HG03135 (cell line): ENCODE measurements around the gene GRAP2.
"Not testable (repeated sequence)": the region's sequence is repeated elsewhere in the genome, so short reads cannot be mapped to it uniquely, and the experiment has no call there.

Experiments
- ATAC-seq: cut with Tn5 transposase; IDR thresholded peaks from one replicate; pipeline ENCODE4 v1.9.1; 2021; ENCODE audit warnings: mild to moderate bottlenecking, moderate library complexity; ENCODE audit not compliant: unreplicated experiment

GRAP2 gene

GRCh38 chr22:39900306-39901227, at the start of gene GRAP2:
GRAP2 (plus strand) TSS chr22:39901084; CDS start chr22:39947107, 46,023 bp downstream.
- ATAC-seq = no peak

- ATAC-seq = no peak
These were observed 49.1 kb upstream of the GRAP2 start for GRCh38 chr22:39851606-39852315.

- ATAC-seq = no peak
These were observed 48.1 kb upstream of the GRAP2 start for GRCh38 chr22:39852799-39853198.

GRCh38 chr22:39856588-39856987, 44.3 kb upstream of the GRAP2 start:
- no peak for ATAC-seq

GRCh38 chr22:39859903-39860588, 40.8 kb upstream of the GRAP2 start:
- ATAC-seq = no peak

GRCh38 chr22:39868741-39869140, 32.1 kb upstream of the GRAP2 start:
- ATAC-seq = no peak

GRCh38 chr22:39869797-39870196, 31.1 kb upstream of the GRAP2 start:
- ATAC-seq = not testable (repeated sequence)

GRCh38 chr22:39871008-39871798, 29.7 kb upstream of the GRAP2 start:
- no peak for ATAC-seq

- no peak for ATAC-seq
These were observed 28.3 kb upstream of the GRAP2 start for GRCh38 chr22:39872548-39872947.

- no peak for ATAC-seq
These were observed 26.9 kb upstream of the GRAP2 start for GRCh38 chr22:39873965-39874364.

- ATAC-seq = not testable (repeated sequence)
These were observed 25.6 kb upstream of the GRAP2 start for GRCh38 chr22:39875176-39875885.

GRCh38 chr22:39877079-39877845, 23.6 kb upstream of the GRAP2 start:
- ATAC-seq = no peak

GRCh38 chr22:39880722-39881121, 20.2 kb upstream of the GRAP2 start:
- ATAC-seq = no peak

- ATAC-seq = no peak
These were observed 17.8 kb upstream of the GRAP2 start for GRCh38 chr22:39883057-39883456.

- ATAC-seq = not testable (repeated sequence)
These were observed 11.0 kb upstream of the GRAP2 start for GRCh38 chr22:39889924-39890323.

GRCh38 chr22:39893526-39893925, 7.4 kb upstream of the GRAP2 start, which contains the start of gene ENTHD1:
ENTHD1 (minus strand) TSS chr22:39893760; CDS start chr22:39887748, 6,012 bp downstream.
- ATAC-seq = no peak

- ATAC-seq = no peak
These were observed 6.3 kb upstream of the GRAP2 start for GRCh38 chr22:39894554-39895092.

- ATAC-seq = no peak
These were observed 5.2 kb upstream of the GRAP2 start for GRCh38 chr22:39895682-39896081.
